Fibroblast of skin of right quadriceps (primary cell): ENCODE results near the gene STYXL2.

Experiments
- DNase-seq: peaks from one replicate; pipeline ENCODE4 v3.0.0-alpha.2; 2013

STYXL2 gene

DNA sequence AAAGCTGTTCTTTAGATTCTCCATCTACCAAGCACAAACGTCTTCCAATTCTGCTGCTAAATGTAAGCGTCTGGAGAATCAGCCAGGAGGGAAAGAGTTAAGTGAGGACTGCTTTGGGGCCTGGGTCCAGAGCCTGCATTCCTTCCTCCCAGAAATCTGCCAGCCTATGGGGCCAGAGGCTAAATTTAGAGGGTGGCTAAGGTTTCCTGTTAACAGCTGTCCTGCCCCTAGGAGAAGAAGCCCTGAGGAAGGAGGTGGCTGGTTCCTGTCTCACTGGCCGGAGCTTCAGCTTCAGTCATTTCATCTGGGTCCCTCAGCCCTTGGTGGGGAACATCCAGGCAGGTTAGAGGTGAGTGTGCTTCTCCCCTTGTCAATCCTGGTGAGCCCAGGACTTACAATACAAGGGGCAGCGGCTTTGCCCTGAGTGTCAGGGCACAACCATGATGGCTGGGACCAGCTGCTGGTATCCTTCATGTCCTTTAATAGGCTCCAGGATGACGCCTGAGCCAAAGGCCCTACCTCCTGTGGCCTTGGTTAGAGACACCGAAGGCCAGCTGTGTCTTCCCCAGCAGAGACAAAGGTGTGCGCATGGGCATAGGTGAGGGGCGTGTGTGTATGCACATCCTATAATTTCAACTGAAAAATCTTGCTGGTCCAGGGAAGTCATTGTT is at the start of gene STYXL2:
Gene STYXL2, plus strand, starts transcription at position 230 of the 671 bp plus-strand sequence. CDS start 775 bp downstream, outside the sequence.
- no peak for DNase-seq

DNA sequence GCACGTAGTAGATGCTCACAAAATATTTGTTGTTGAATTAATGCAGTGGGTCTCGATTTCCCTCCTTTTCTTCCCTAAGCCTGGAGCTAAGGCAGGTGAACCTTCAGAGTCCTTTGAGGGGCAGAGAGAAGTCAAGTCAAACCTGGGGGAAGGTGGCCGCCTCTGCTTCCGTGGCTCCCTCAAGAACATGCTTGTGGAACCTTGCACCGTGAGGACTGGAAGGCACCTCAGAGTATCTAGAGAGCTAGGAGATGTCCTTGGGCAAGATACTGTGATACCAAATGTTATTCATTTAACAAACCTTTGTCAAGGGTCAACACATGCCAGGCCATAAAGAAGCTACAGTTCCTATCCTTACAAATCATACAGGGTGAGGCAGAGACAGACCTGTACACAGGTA is 42.0 kb upstream of the STYXL2 start:
- no peak for DNase-seq

DNA sequence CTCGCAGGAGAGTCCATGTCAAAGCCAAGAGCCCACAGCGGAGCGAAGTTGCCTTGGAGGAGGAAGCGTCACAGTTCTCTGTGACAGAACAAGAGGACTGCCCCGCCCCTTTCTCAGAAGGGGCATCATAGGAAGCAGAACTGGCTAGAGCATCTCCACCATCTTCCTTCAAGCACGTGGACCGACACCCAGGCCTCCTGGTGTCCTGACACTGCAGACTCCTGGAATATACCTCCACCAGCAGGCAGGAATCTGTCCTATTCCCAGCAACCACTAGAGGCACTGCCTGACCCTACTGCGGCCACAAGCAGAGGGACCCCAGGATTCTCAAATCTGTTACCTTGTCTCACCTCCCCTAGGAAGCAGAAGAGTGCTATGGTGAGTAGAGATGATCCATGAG is 41.5 kb upstream of the STYXL2 start:
- DNase-seq, result no peak

DNA sequence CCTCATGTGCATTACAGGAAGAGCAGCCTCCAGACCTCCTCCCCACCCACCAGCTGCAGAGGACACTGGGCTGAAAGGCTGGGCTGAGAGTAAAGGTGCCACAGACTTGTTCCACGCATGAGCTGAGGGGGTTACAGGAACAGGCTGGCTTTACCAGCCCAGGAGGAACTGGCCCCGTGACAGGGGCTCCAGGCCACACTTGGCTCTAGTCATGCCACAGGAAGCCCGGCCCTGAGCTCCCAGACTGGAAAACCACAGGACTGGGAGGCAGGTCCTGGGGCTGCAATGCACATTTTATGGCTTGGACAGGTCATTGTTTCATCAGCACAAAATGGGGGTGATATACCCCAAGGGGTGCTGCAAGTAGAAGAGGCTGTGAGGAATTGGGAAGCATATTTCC is 39.3 kb upstream of the STYXL2 start:
- DNase-seq, result no peak

DNA sequence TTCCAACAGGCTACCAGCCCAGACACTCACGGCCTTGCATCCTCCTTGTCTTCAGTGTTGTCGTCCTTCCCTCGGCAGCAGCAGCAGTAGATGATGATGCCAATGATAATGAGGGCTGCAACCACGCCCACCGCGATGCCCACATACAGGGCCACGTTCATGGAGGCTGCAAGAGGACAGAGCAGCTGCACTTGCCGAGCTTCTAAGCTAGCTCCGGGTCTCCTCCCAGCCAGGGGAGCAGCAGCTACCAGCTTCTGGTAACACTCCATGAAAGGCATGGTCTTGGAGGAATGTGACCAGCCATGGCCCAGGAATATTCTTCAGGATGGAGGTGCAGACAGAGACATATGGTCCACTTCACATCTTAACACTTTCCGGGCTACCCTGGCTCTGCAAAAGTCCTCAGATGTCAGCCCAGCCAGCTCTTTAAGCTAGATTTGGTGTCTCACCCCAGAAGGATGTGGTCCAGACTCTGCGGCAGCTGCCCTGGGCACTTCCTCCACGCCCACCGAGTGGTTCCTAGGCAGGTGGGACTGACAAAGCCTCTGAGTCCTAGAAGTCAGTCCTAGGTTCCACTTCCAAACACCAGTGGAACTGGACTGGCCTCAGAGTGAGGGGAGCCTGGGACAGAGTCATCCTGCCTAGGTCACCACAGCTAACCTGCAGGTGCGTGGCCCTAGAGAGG is 38.8 kb upstream of the STYXL2 start:
- no peak for DNase-seq

DNA sequence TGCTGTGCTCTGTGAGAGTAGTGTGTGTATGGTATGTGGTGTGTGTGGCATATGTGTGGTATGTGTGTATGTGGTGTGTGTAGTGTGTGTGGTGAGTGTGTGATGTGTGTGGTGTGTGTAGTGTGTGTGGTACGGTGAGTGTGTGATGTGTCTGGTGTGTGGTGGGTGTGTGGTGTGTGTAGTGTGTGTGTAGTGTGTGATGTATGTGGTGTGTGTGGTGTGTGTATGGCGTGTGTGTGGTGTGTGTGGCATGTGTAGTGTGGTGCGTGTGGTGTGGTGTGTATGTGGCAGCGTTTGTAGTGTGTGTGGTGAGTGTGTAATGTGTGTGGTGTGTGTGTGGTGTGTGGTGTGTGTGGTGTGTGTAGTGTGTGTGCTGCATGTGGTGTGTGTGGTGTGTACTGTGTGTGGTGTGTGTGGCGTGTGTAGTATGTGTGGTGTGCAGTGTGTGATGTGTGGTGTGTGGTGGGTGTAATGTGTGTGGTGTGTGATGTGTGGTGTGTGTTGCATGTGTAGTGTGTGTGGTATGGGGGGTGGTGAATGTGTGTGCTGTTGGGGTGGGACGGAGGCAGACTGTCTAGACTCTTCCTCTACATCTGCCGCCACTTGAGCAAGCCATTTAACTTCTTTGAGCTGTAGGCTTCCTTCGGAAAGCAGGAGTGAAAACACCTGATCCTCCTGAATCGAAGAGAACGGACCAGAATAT is 37.2 kb upstream of the STYXL2 start:
- DNase-seq, result no peak

DNA sequence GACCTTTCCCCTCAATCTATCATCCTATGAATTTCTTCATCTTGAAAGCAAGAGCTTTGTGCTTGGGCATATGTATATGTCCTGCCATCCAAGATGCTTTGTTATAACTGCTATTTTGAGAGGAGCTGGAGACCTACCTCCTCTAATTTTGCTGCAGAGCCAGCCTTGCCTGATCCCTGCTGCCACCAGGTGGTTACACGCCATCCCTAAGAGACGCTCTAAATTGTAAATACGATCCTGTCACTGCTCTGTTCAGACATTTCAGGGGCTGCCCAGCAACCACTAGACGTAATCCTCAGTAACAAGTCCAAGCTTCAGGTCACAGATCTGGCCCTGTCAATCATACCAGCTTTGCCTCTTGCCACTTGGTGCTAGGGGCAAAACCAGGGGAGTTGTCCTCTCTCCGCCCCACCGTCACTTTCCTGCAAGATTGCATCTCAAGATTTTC is 36.6 kb upstream of the STYXL2 start:
- peak; percentile 8 for DNase-seq

DNA sequence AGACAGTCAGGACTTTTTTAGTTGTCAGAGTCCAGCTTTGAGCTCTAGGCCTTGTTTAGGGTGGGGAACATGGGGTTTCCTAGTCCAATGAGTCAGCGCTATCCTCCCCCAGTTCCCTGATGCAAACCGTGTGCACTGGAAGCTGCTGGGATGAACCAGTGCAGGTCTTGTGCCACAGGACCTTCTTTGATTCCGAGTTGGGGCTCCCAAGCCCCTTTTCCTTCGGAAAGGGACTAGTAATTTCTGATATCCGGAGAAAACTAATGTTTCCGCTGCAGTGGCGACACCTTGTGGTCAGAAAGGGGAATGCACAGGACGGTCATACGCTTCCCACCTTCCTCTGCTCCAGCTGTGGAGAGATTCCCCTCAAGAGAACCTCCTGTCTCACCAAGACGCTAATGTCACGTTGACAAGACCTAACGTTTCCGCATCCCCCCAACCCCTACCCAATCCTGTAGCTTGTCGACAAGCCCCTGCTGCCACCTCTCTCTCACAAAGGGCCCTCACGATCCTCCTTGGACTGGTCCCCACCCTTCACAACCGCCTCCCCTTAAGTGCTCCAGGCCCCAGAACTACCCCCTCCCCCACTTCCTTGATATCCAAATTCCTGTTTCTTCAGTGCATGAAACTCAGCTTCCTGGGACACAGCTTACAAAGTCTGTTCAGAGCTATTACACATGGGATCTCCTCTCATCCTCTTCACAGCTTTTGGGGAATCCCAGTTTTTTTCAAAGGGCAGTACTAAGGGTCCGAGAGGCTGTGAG is 34.6 kb upstream of the STYXL2 start:
- peak; percentile 54 for DNase-seq

DNA sequence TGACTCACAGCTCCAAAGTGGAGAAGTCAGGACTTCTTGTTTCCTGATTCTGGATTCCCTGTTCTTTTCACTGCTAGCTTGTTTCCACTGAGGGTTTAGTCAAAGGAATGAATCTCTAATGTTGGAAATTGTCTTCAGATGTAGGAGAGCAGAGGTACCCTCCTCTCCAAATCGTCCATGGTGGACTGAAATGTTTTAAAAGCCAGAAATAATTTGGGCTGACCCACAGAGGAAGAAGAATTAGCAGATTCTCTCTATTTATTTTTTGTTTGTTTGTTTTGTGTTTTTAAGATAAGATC is 34.1 kb upstream of the STYXL2 start:
- no peak for DNase-seq

DNA sequence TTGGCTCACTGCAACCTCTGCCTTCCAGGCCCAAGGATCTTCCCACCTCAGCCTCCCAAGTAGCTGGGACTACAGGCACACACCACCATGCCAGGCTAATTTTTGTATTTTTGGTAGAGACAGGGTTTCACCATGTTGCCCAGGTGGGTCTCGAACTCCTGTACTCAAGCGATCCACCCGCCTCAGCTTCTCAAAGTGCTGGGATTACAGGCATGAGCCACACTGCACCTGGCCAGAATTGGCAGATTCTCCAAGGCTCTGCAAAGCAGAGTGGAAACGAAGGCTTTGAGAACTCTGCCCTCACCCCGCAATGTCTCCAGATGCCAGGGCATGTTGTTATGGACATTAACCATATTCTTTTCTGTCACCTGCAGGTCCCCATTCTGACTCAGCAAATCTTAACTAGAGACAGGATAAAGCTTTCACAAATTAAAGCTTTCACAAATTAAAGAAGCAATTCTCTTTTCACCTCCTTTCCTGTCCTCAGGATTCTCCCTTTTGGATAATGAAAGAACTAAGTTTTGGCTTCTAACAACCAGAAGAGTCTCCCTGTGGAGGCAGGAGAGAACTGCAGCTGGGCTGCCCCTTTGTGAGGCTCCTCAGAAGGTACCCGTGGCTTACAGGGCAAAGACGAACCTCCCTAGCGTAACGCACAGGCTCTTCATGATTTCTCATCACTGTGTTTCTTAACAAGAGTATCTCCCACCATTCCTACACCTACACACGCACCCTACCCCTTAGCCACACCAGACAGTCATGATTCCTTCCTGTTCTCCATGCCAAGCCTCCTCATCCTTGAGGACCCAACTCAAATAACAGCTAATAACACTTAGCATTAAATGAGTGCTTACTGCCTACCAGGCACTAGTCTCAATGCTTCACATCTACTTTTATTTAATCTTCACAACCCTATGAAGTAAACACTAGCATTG is 33.5 kb upstream of the STYXL2 start:
- DNase-seq, result no peak

DNA sequence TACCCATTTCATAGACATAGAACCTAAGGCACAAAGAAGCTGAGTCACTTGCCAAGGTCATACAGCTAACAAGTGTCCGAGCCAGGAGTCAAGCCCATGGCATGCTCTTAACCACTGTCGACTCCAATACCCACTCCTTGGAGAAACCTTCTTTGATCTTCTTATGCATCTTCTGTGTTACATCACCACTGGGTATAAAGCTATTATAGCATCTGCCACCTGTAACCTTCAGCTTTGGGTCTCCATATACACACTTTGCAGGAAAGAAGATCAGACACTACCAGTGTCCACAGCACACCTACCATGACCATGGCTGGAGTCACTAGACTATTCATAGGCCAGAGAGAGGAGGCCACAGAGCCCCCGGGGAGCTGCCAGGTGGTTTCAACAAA is 32.8 kb upstream of the STYXL2 start:
- no peak for DNase-seq

DNA sequence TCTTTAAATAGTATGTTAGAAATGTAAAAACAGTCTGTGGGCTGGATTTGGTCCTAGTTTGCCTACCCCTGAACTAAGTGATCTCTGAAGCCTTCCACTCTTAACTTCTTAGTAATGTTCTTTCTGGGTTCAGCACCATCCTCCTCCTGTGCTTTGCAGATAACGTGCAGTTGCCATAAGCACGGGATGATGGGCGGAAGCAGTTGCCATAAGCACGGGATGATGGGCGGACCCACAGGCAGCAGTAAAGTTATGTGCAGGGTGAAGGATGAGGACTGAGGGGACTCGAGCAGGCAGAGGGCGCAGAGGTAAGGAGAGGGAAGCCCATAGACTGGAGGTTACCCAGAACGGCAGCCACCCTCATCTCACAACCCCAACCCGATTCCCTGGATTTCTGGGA is 29.3 kb upstream of the STYXL2 start:
- DNase-seq, result no peak

DNA sequence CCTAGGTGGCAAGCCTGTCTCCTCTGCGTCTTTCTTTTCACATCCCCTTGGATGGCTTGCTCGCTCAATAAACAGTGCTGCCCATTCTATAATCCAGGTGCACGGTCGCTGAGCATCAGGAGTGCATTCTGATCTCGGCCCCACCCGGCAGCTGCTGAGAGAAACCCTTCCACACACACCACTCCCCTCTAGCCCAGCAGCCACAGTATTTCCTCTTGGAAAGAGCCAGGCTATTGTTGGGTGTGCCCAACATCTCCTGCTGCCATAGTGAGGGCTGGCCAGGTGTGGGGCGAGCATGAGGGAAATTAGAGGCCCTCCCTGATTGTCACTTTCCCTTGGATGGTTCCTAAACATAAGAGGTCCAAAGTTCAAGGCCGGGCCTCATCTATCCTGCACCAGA is 28.4 kb upstream of the STYXL2 start:
- DNase-seq, result no peak

DNA sequence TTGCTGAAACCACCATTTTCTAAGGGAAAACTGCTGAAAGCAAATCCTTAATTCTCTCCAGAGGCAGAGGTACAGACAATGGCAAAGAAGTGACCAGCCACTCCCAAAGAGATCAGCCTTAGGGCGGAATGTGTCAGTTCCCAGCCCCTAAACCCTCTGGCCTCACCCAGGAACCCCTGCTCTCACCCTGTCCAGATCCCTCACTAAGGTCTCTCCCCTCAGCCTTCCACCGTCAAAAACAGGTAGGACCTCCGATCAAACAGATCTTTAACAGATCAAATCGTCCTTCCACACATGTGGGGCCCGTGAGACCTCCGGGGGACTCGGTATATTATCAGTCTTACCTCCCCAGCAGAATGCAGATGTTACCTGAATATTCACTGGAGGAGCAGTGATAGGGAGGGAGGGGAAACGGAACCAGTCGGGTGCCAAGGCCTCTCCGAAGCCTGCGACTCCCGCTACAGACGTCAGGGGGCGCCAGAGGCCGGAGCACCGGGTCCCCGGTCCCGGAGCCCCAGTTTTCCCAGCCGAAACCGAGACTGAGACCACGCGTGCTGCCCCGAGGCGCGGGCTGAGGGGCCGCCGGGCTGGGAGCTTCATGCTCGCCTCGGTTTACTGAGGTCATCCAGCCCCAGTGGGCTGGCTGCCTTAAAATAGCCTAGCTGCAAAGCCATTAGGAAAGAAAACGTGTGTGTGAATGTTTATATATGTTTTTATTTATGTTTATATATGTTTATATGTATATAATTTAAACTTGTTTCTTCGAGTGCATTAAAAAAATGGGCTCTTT is 27.3 kb upstream of the STYXL2 start:
- DNase-seq, result peak; percentile 32

DNA sequence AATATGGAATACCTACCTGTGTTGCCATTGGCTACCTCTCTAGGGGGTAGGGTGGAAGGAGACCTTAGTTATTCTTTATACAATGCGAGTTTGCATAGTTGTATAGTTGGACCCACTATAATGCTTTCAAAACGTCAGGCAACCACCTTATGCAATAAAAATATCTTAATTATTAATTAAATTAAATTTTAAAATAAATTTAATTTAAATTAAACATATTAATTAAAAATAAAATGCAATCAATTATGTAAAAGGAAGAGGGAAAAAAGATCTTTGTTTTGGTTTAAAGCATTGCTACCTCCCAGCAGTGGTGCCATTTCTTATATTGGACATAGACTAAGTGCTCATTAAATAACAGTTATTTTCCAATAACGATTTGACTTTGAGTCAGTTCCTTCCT is 26.0 kb upstream of the STYXL2 start:
- no peak for DNase-seq

DNA sequence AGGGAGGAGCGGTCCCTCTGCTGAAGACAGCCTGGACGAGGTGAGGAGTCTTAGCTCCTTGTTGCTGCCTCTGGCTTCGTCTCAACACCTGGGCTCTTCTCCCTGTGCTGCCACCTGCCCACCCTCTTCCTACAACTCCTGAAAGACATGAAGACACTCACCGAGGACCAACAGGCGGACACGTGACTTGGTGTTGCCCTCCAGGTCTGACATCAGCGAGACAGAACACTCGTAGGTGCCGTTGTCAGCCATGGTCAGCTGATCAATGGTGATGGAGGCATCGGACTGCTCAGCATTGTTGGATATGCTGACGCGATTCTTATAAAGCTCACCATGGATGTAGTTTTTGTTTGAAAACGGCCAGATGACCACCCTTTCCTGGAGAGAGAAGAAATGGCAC is 25.1 kb upstream of the STYXL2 start:
- DNase-seq, result no peak

DNA sequence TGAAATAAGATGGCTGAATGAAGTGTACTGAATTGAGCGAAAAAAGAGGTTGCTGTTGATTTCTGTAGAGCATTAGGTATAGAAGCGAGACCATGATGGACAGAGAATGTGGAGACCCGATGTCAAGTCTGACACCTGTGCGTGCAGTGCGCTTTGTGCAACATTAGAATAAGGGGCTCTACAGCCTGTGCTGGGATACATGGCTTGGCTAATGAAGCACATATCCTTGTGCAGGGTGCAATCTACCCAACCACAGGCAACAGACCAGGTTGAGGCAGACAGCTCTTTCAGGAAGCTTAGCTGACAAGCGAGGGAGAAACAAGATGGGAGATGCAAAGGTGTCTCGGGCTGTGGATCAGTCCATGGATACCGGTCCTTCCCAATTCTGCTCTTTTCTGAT is 22.6 kb upstream of the STYXL2 start:
- no peak for DNase-seq

DNA sequence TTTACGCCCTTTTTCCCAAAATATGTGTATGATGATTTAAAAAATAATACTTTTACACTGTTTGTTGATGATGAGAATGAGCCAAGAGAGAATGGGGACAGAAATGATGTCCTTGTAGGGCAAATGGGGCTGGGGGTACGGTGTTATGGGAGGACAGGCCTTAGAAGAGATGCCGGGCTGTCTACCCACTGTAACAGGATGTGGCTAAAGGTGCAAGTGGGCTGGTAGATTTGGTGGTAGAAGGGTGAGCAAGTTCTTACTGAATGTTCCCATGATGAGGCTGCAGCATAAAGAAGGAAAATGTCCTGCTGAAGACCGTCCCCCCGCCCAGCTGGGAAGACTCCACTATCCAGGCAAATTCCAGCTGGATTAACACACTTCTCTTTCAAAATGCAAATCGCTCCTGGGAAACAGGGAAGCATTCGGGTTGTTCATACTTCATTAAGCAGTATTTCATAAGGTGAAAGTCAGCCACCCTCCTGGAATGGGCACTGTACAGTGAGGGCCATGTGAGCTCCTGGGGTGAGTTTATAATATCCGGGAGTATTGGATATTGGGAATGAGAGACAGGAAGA is 17.7 kb upstream of the STYXL2 start:
- no peak for DNase-seq

DNA sequence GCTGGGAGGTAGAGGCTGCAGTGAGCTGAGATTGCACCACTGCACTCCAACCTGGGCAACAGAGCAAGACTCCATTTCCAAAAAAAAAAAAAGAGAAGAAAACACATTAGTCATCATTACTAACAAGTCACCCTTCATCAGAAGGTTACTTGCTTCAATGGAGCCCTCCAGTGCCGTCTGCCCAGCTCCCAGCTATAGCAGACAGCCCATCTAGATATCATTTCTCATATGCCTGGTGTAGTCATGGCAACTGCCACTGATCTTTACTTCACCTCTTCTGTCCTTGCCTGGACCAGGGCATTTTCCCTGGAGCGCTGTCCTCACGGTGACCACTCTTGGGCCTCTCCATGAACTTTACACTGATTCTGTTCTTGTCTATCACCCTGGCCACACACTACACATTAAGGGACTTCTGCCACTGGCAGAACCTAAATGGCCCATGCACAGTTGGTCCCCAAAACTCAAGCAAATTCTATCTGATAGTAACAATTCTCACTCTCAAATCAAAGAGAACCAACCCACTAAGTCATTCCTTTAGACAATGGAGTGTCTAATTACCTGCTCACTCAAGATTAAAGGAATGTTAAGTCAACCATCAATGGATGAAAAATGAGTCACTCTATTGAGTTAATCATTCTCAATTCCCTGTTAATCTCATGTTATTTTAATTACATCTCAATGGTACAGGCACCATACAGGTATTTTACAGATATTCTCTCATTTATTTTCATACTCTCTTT is 16.6 kb upstream of the STYXL2 start:
- DNase-seq, result no peak

DNA sequence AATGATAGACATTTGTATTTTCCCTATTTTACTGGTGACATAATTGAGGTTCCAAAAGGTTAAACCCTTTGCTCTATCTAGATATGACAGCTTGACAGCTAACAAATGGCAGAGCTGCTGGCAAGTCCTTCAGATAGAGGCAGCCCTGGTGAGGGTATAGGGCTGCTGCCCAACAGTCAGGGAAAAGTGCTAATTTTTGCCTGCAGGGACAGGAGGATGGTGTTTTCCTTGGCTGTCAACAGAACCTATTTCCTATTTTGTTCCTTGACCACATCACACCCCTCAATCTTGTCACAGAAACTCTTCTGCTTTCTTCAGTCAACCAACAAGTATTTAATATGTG is 16.0 kb upstream of the STYXL2 start:
- no peak for DNase-seq
